ENCODE measurements around the gene KRT5. TPM values are rescaled to one million over a fixed set of nuclear protein-coding genes. Genes with fewer than 3 reads are reported as not detected.
A peak's percentile ranks its signal among the peaks of the same experiment; 100 is the strongest.
"Not testable (repeated sequence)": the region's sequence is repeated elsewhere in the genome, so short reads cannot be mapped to it uniquely, and the experiment has no call there.

The KRT5 gene
- total RNA-seq, 1 donor = under 0.01 TPM

DNA sequence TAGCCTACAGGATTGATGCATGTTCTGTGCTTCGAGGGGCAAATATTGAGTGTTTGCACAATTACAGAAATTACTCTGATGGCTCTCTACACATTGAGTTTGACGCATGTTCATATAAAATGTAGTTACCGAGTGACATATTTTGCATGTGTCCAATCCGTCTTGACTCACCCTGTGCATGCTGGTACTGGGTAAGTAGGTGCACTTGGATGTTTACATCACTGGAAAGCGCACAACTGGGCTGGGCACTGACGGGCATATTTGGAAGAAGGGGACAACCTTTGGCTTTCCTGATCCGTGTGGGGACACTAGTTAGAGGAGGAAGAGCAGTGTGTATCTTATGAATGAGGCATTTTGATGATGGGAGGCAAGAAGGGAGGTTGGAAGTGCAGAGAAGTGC, 22.2 kb downstream of the KRT5 start:
- no peak overlapping the region for H3K4me3 ChIP-seq (ENCODE audit: low read depth, low read length)

DNA sequence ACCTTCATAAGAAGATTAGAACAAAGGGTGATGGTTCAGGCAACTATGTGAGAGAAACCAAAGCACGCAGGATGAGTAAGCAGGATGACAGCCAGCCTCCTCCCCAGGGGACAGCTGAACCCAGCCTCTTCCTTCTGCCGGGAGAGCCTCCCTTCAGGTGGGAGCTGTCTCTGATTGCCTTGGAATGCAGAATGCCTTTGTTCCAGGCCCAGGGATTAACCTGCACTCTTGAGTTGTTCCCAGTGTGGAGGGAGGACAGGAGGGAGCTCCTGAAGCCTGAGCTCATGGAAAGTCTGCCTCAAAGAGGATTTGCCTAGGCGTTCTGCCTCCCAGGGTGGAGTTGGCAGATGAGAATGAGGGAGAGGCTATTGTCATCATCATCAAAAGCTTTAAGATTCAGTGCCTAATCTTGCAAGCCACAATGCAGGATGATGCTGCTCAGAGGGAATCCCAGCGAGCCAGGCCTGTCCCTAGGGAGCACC, 23.6 kb downstream of the KRT5 start:
- peak; percentile 51 for DNase-seq (ENCODE audit: low read depth)
- H3K4me3 ChIP-seq (ENCODE audit: low read depth, low read length) = no peak overlapping the region
- TF ChIP-seq, protein P1, sequence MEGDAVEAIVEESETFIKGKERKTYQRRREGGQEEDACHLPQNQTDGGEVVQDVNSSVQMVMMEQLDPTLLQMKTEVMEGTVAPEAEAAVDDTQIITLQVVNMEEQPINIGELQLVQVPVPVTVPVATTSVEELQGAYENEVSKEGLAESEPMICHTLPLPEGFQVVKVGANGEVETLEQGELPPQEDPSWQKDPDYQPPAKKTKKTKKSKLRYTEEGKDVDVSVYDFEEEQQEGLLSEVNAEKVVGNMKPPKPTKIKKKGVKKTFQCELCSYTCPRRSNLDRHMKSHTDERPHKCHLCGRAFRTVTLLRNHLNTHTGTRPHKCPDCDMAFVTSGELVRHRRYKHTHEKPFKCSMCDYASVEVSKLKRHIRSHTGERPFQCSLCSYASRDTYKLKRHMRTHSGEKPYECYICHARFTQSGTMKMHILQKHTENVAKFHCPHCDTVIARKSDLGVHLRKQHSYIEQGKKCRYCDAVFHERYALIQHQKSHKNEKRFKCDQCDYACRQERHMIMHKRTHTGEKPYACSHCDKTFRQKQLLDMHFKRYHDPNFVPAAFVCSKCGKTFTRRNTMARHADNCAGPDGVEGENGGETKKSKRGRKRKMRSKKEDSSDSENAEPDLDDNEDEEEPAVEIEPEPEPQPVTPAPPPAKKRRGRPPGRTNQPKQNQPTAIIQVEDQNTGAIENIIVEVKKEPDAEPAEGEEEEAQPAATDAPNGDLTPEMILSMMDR (IDR thresholded peaks at IDR 0.05; ENCODE audit: insufficient read depth, low read depth, low read length) = no peak

More for the DNA sequence above, 22.2 kb downstream of the KRT5 start:
- TF ChIP-seq, protein P1 (IDR thresholded peaks at IDR 0.05; ENCODE audit: insufficient read depth, low read depth, low read length) = no peak
- no peak for DNase-seq (ENCODE audit: low read depth)

DNA sequence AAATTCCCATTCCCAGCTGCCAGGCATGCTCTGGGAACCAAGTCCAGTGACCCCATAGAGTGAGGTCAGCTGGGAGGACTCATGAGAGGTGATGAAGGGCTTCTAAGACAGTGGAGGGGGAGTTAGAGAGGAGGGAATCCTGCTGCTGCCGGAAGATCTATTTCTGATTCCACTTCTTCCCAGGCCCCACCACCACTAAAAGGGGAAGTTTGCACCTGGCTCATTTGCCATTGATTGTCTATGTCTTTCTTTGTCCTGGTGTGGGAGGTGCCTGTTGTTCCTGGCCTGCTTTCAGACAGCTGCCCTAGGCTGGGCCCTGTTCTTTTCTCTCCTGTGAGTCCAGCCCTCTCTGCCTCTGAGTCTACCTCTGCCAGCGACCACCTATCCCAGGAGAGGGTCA, 24.1 kb downstream of the KRT5 start:
- no peak overlapping the region for H3K4me3 ChIP-seq (ENCODE audit: low read depth, low read length)
- DNase-seq (ENCODE audit: low read depth) = no peak
- TF ChIP-seq, protein P1 (IDR thresholded peaks at IDR 0.05; ENCODE audit: insufficient read depth, low read depth, low read length) = no peak

DNA sequence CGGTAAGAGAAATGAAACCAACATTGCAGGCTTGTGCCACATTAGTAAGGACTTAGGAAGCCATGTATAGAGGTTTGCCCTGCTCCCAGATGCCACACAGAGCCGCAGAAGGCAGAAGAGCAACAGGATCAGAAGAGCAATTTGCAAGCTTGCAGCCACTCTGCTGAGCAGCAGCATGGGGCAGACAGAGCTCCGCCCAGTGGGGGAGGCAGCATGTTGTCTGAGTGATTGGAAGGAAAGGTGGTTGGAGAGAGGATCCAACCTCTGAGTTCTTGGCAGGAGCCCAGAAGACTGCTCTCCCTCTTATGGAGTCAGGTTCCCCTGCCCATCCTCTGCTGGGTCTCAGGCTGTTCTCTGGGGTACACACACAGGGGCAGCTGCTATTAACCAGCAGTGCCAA, 24.8 kb downstream of the KRT5 start:
- no peak overlapping the region for H3K4me3 ChIP-seq (ENCODE audit: low read depth, low read length)
- peak; percentile 6 for DNase-seq (ENCODE audit: low read depth)
- TF ChIP-seq, protein P1 (IDR thresholded peaks at IDR 0.05; ENCODE audit: insufficient read depth, low read depth, low read length) = no peak

DNA sequence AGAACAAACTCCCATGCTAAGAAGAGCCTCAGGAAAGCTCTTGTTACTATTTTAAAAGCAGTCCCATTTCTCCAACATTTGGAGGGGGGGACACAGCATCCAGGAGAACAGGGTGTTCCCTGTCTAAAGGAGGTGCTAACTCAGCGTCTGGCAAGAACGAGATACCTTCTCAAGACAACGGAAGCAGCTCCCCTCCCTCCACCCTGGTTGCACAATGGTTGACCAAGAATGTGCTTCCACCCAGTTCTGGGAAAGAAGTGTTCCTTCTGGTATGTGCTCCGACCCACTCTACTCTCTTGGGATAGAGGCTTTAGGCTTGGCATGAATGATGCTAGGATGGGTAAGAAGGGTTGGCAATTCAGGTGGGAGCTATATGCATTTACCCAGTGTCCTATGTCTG, 25.7 kb downstream of the KRT5 start:
- TF ChIP-seq, protein P1 (IDR thresholded peaks at IDR 0.05; ENCODE audit: insufficient read depth, low read depth, low read length) = no peak
- H3K4me3 ChIP-seq (ENCODE audit: low read depth, low read length) = no peak overlapping the region
- peak; percentile 67 for DNase-seq (ENCODE audit: low read depth)

DNA sequence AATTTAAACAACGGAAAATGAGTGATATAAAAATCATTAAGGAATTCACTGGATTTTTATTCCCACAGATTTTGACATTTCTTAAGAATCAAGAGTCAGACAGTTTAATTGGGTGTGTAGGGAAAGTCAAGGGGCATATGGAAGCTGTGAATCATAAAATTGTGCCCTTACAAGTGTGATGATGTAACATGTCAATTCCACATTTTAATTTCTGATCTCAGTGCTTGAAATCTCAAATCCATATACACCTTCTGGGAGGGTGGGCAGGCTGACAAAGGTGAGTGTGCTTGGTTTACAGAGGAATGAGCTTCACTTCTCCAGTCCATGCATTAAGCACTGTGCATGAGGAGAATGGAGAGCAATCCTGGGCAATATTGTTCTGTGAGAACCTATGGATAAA, 26.1 kb downstream of the KRT5 start:
- TF ChIP-seq, protein P1 (IDR thresholded peaks at IDR 0.05; ENCODE audit: insufficient read depth, low read depth, low read length) = no peak
- DNase-seq (ENCODE audit: low read depth) = no peak
- H3K4me3 ChIP-seq (ENCODE audit: low read depth, low read length) = no peak overlapping the region

DNA sequence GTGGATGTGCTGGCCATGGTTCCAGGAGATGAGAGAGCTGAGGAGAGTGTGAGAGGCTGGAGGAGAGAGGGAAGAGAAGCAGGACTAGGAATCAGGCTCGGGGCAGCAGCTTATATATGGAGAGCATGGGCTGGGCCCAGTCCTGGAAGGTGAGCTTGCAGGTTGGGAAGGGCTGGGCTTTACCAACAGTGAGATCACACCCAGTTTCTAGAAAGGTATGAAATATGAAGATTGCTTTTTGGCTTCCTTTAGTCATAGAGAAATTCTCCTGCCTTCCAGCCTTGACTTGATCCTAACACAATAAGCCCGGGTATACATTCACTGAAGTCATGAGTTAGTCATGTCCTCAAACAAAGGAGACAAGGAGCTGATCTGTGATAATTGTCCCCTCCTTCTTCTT, 27.0 kb downstream of the KRT5 start, which contains the start of gene KRT6A:
TSS of gene KRT6A (minus strand) at position 86 of the 400 bp plus-strand sequence. CDS start at position 17, 69 bp downstream.
- TF ChIP-seq, protein P1 (IDR thresholded peaks at IDR 0.05; ENCODE audit: insufficient read depth, low read depth, low read length) = no peak
- DNase-seq (ENCODE audit: low read depth) = no peak
- no peak within 1 kb of the TSS for H3K4me3 ChIP-seq (ENCODE audit: low read depth, low read length)

DNA sequence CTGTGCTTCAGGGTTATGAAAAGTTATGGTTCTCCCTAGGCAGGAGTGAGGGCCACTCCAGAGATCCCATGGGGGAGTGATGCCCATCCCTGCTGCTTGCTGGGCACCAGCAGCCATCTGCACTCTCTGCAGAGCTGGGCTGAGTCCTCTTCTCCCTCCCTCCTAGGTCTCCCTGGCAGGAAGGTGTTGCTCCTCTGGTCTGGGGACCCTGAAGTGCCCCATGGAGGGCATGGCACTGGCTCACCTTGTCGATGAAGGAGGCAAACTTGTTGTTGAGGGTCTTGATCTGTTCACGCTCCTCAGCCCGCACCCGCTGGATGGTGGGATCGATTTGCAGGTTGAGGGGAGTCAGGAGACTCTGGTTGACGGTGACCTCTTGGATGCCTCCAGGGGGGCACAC, 27.8 kb downstream of the KRT5 start:
- DNase-seq (ENCODE audit: low read depth); H3K4me3 ChIP-seq (ENCODE audit: low read depth, low read length): not testable (repeated sequence)

DNA sequence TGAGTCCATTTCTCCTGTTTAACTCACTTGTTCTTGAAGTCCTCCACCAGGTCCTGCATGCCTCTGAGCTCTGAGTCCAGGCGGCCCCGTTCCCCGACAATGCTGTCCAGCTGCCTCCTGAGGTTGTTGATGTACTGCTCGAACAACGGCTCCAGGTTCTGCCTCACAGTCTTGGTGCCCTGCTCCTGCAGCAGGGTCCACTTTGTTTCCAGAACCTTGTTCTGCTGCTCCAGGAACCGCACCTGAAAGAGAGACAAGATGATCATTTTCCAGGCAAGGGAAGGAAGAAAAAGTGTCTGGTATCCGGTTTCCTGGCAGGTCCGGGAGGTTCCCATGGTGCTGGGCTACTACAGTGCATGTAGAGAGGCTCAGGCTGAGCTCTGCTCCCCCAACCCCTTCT, 28.7 kb downstream of the KRT5 start:
- not testable (repeated sequence) for H3K4me3 ChIP-seq (ENCODE audit: low read depth, low read length); DNase-seq (ENCODE audit: low read depth)

All from fibroblast of villous mesenchyme (primary cell).